ENCODE measurements around the gene HSD17B3. TPM values are rescaled to one million over a fixed set of nuclear protein-coding genes. Genes with fewer than 3 reads are reported as not detected.

The HSD17B3 gene
- polyA plus RNA-seq, 1 of the 3 experiments (the other 2 are of a cell fraction): 0.51 TPM

- Histone ChIP-seq H3K4me3 (ENCODE audit: low read depth in 2 of 2, low read length in 1 of 2) (no peak overlapping the region), H3K79me2 (ENCODE audit: insufficient read depth) (no peaks in the 10 kb centered on the region), H3K9me3 (no peaks in the 10 kb centered on the region), H3K9ac (no peak overlapping the region), H3K4me2 (no peak overlapping the region), H2AFZ (ENCODE audit: low read depth) (no peak overlapping the region), H3K27me3 (ENCODE audit: insufficient read depth) (no peaks in the 10 kb centered on the region), H3K4me1 (ENCODE audit: control insufficient read depth in 1 of 2, insufficient read depth in 2 of 2, low read depth in 1 of 2, low read length in 1 of 2) (no peaks in the 10 kb centered on the region; a peak in 1 of 4 replicates), H3F3A (replicated peaks; ENCODE audit: insufficient read depth) (no peaks in the 10 kb centered on the region), H3K9me2 (no peaks in the 10 kb centered on the region), H3K27ac (ENCODE audit: low read depth in 2 of 2, low read length in 1 of 2) (no peak overlapping the region), H3K36me3 (replicated peaks in 1 of 2; ENCODE audit: control insufficient read depth in 1 of 2, insufficient read depth in 2 of 2, low read length in 1 of 2) (no peaks in the 10 kb centered on the region), H4K20me1 (ENCODE audit: insufficient read depth) (no peaks in the 10 kb centered on the region)
- WGBS (ENCODE audit: low lambda C conversion rate): 79% methylated on average over 7 of the region's 7 CpGs
- no peak for DNase-seq
- POLR2A ChIA-PET: no interaction called here
- no peak for TF ChIP-seq RFX5 (IDR thresholded peaks at IDR 0.05; ENCODE audit: low read length)
- no peak for TF ChIP-seq TCF12 (IDR thresholded peaks at IDR 0.05)
- TF ChIP-seq RAD21 (IDR thresholded peaks at IDR 0.05; ENCODE audit: low read length): no peak
- TF ChIP-seq FOXJ3 (CRISPR knock-in tag; IDR thresholded peaks at IDR 0.05): no peak
- peak; percentile 27; the same call in 1 of the 2 replicates for TF ChIP-seq CTCF (IDR thresholded peaks at IDR 0.05)
- CTCF ChIA-PET: interaction anchor here (0.7 to 4.4 kb wide), 5 partner anchors 13 to 82 kb away, joined by 3 to 43 read pairs (median 3); no protein-coding TSS in a partner anchor
These were observed 56.6 kb downstream of the HSD17B3 start for GRCh38 chr9:96245399-96245798.

GRCh38 chr9:96243778-96244177 lies 58.2 kb downstream of the HSD17B3 start:
- H3K27ac ChIP-seq (ENCODE audit: low read depth in 2 of 2, low read length in 1 of 2): no peak overlapping the region

GRCh38 chr9:96242811-96243210 lies 59.2 kb downstream of the HSD17B3 start:
- H3K27ac ChIP-seq (ENCODE audit: low read depth in 2 of 2, low read length in 1 of 2): no peak overlapping the region
- H3K79me2 ChIP-seq (ENCODE audit: insufficient read depth): no peaks in the 10 kb centered on the region
- no peak overlapping the region for H3K4me3 ChIP-seq (ENCODE audit: low read depth in 2 of 2, low read length in 1 of 2)
- POLR2A ChIA-PET: no interaction called here
- 86% methylated on average over 4 of the region's 4 CpGs for WGBS (ENCODE audit: low lambda C conversion rate)
- no peak overlapping the region for H3K9ac ChIP-seq
- no peaks in the 10 kb centered on the region for H3K36me3 ChIP-seq (replicated peaks in 1 of 2; ENCODE audit: control insufficient read depth in 1 of 2, insufficient read depth in 2 of 2, low read length in 1 of 2)
- H3K4me2 ChIP-seq: no peak overlapping the region
- H2AFZ ChIP-seq (ENCODE audit: low read depth): no peak overlapping the region
- H3F3A ChIP-seq (replicated peaks; ENCODE audit: insufficient read depth): no peaks in the 10 kb centered on the region
- no peaks in the 10 kb centered on the region; a peak in 1 of 4 replicates for H3K4me1 ChIP-seq (ENCODE audit: control insufficient read depth in 1 of 2, insufficient read depth in 2 of 2, low read depth in 1 of 2, low read length in 1 of 2)
- no peaks in the 10 kb centered on the region for H4K20me1 ChIP-seq (ENCODE audit: insufficient read depth)
- TF ChIP-seq RAD21 (IDR thresholded peaks at IDR 0.05; ENCODE audit: low read length) (no peak), GABPA (IDR thresholded peaks at IDR 0.05; ENCODE audit: low read depth) (no peak), USF1 (IDR thresholded peaks at IDR 0.05; ENCODE audit: borderline replicate concordance, low read depth) (no peak), TEAD4 (IDR thresholded peaks at IDR 0.05; ENCODE audit: borderline replicate concordance, insufficient read depth) (no peak), ELF1 (IDR thresholded peaks at IDR 0.05) (no peak), FOXM1 (IDR thresholded peaks at IDR 0.05; ENCODE audit: low read depth) (no peak), ZBTB33 (IDR thresholded peaks at IDR 0.05; ENCODE audit: borderline replicate concordance, low read depth) (no peak), NFIC (IDR thresholded peaks at IDR 0.05; ENCODE audit: borderline replicate concordance) (no peak), FOXJ3 (CRISPR knock-in tag; IDR thresholded peaks at IDR 0.05) (no peak), MAX (IDR thresholded peaks at IDR 0.05; ENCODE audit: low read depth) (no peak), IRF3 (IDR thresholded peaks at IDR 0.05; ENCODE audit: low read depth, low read length) (no peak), SIN3A (IDR thresholded peaks at IDR 0.05; ENCODE audit: borderline replicate concordance, low read depth, low read length) (no peak)
- no peaks in the 10 kb centered on the region for H3K9me3 ChIP-seq
- no peaks in the 10 kb centered on the region for H3K9me2 ChIP-seq
- DNase-seq: no peak
- H3K27me3 ChIP-seq (ENCODE audit: insufficient read depth): no peaks in the 10 kb centered on the region
- CTCF ChIA-PET: interaction anchor here (1.0 to 4.4 kb wide), 2 partner anchors 10 to 74 kb away, joined by 3 to 43 read pairs; no protein-coding TSS in a partner anchor

More at GRCh38 chr9:96243778-96244177, 58.2 kb downstream of the HSD17B3 start:
- no peaks in the 10 kb centered on the region for H4K20me1 ChIP-seq (ENCODE audit: insufficient read depth)
- 49% methylated on average over 6 of the region's 6 CpGs for WGBS (ENCODE audit: low lambda C conversion rate)
- no peaks in the 10 kb centered on the region for H3K36me3 ChIP-seq (replicated peaks in 1 of 2; ENCODE audit: control insufficient read depth in 1 of 2, insufficient read depth in 2 of 2, low read length in 1 of 2)
- H3K9me3 ChIP-seq: no peaks in the 10 kb centered on the region
- POLR2A ChIA-PET: no interaction called here
- CTCF ChIA-PET: interaction anchor here (0.9 to 4.4 kb wide), 5 partner anchors 11 to 423 kb away, joined by 3 to 43 read pairs (median 3); no protein-coding TSS in a partner anchor
- no peaks in the 10 kb centered on the region for H3K9me2 ChIP-seq
- DNase-seq: no peak
- no peak overlapping the region for H3K4me2 ChIP-seq
- H3K4me3 ChIP-seq (ENCODE audit: low read depth in 2 of 2, low read length in 1 of 2): no peak overlapping the region
- H3K4me1 ChIP-seq (ENCODE audit: control insufficient read depth in 1 of 2, insufficient read depth in 2 of 2, low read depth in 1 of 2, low read length in 1 of 2): no peaks in the 10 kb centered on the region; a peak in 1 of 4 replicates
- H3K27me3 ChIP-seq (ENCODE audit: insufficient read depth): no peaks in the 10 kb centered on the region
- no peaks in the 10 kb centered on the region for H3F3A ChIP-seq (replicated peaks; ENCODE audit: insufficient read depth)
- H3K79me2 ChIP-seq (ENCODE audit: insufficient read depth): no peaks in the 10 kb centered on the region
- no peak overlapping the region for H2AFZ ChIP-seq (ENCODE audit: low read depth)
- no peak overlapping the region for H3K9ac ChIP-seq
- TF ChIP-seq ELF1 (IDR thresholded peaks at IDR 0.05) (no peak), FOSL2 (IDR thresholded peaks at IDR 0.05; ENCODE audit: borderline replicate concordance, low read depth) (no peak)

Data from SK-N-SH (cell line).